Karpas-422 (cell line): Measurements from ENCODE around the gene CSE1L. TPM values are rescaled to one million over a fixed set of nuclear protein-coding genes. Genes with fewer than 3 reads are reported as not detected.
"Not testable (repeated sequence)": the region's sequence is repeated elsewhere in the genome, so short reads cannot be mapped to it uniquely, and the experiment has no call there.

Experiments used
- DNase-seq: peaks from one replicate; pipeline ENCODE4 v3.0.0-alpha.2; 2015
- H2AFZ ChIP-seq: fragments of 200-600 bp; sonication (generic); 2 replicates; pipeline ENCODE4 v1.6.1; 2014; ENCODE audit warnings: antibody characterized with exemption, low read length, mixed read lengths
- H3K27ac ChIP-seq: fragments of 200-600 bp; sonication (generic); 2 replicates; pipeline ENCODE4 v1.5.1; 2014; ENCODE audit warnings: mild to moderate bottlenecking, low read length, moderate library complexity
- H3K27me3 ChIP-seq: fragments of 200-600 bp; sonication (generic); 2 replicates; pipeline ENCODE4 v1.6.1; 2014; ENCODE audit warnings: low read length, mixed read lengths
- H3K36me3 ChIP-seq: fragments of 200-600 bp; sonication (generic); 2 replicates; pipeline ENCODE4 v1.6.1; 2014; ENCODE audit warnings: low read length, mixed read lengths; ENCODE audit not compliant: insufficient read depth
- H3K4me1 ChIP-seq: fragments of 200-600 bp; sonication (generic); 2 replicates; pipeline ENCODE4 v1.6.1; 2014; ENCODE audit warnings: mild to moderate bottlenecking, low read length, mixed read lengths
- H3K4me2 ChIP-seq: fragments of 200-600 bp; sonication (generic); 2 replicates; pipeline ENCODE4 v1.6.1; 2014; ENCODE audit warnings: low read length, low read depth, mild to moderate bottlenecking; ENCODE audit not compliant: poor library complexity, severe bottlenecking
- H3K4me3 ChIP-seq: fragments of 200-600 bp; sonication (generic); 2 replicates; pipeline ENCODE4 v1.5.1; 2014; ENCODE audit warnings: mild to moderate bottlenecking, antibody characterized with exemption, low read length, mixed read lengths
- H3K79me2 ChIP-seq: fragments of 200-600 bp; sonication (generic); 2 replicates; pipeline ENCODE4 v1.6.1; 2014; ENCODE audit warnings: mild to moderate bottlenecking, low read length, mixed read lengths
- H3K9ac ChIP-seq: fragments of 200-600 bp; sonication (generic); 2 replicates; pipeline ENCODE4 v1.6.0; 2014; ENCODE audit warnings: low read length
- H3K9me2 ChIP-seq: fragments of 200-600 bp; sonication (generic), shearing (Covaris generic); replicated peaks from 2 replicates; pipeline ENCODE4 v1.6.0; 2014; ENCODE audit warnings: mild to moderate bottlenecking, low read length, moderate library complexity; ENCODE audit not compliant: insufficient read depth
- H3K9me3 ChIP-seq: fragments of 300-700, 200-600 bp; sonication (generic); 2 replicates; pipeline ENCODE4 v1.6.1; 2014; ENCODE audit warnings: low read length, mixed read lengths
- H4K20me1 ChIP-seq: fragments of 200-600 bp; sonication (generic); 2 replicates; pipeline ENCODE4 v1.6.1; 2014; ENCODE audit warnings: mild to moderate bottlenecking, antibody characterized with exemption, low read length, low read depth; ENCODE audit not compliant: insufficient read depth
- total RNA-seq: library from RNA; depleted of rRNA; stranded (reverse); fragments of >200 nt; shearing (Covaris generic); gene quantifications from 2 replicates; pipeline ENCODE4 v1.2.3, GENCODE V29; 2014; ENCODE audit warnings: low replicate concordance

Gene CSE1L
- total RNA-seq, 1 experiment from 2014 or later: 82.3 TPM

GRCh38 chr20:49119988-49120387 lies 73.9 kb downstream of the CSE1L start:
- H3K9me2 ChIP-seq: no peaks in the 10 kb centered on the region
- no peak overlapping the region for H3K4me2 ChIP-seq
- H3K9me3 ChIP-seq: no peaks in the 10 kb centered on the region
- H3K27me3 ChIP-seq: no peaks in the 10 kb centered on the region
- no peak overlapping the region for H3K9ac ChIP-seq
- no peak overlapping the region for H3K27ac ChIP-seq
- no peak overlapping the region for H3K4me3 ChIP-seq
- no peaks in the 10 kb centered on the region for H3K79me2 ChIP-seq
- no peaks in the 10 kb centered on the region for H4K20me1 ChIP-seq
- DNase-seq: no peak
- no peaks in the 10 kb centered on the region for H3K4me1 ChIP-seq
- H2AFZ ChIP-seq: no peak overlapping the region
- H3K36me3 ChIP-seq: peaks cover 26% of the 10 kb centered on the region

GRCh38 chr20:49122920-49123319 lies 76.8 kb downstream of the CSE1L start:
- peaks cover 6% of the 10 kb centered on the region for H3K79me2 ChIP-seq

GRCh38 chr20:49123982-49124381 lies 77.9 kb downstream of the CSE1L start:
- Histone ChIP-seq H3K9me2 (no peaks in the 10 kb centered on the region), H3K36me3 (peaks cover 25% of the 10 kb centered on the region; the same call in 1 of the 2 replicates), H4K20me1 (no peaks in the 10 kb centered on the region), H3K4me2 (no peak overlapping the region), H3K9me3 (no peaks in the 10 kb centered on the region), H3K27ac (no peak overlapping the region), H3K4me1 (no peaks in the 10 kb centered on the region), H3K79me2 (peaks cover 6% of the 10 kb centered on the region), H3K9ac (no peak overlapping the region), H3K27me3 (no peaks in the 10 kb centered on the region), H2AFZ (no peak overlapping the region), H3K4me3 (no peak overlapping the region)
- DNase-seq: no peak

More at GRCh38 chr20:49122920-49123319, 76.8 kb downstream of the CSE1L start:
- Histone ChIP-seq H3K4me3 (no peak overlapping the region), H3K4me1 (no peaks in the 10 kb centered on the region), H2AFZ (no peak overlapping the region), H3K9me2 (no peaks in the 10 kb centered on the region), H4K20me1 (no peaks in the 10 kb centered on the region), H3K4me2 (no peak overlapping the region), H3K27ac (no peak overlapping the region), H3K9ac (no peak overlapping the region), H3K36me3 (peaks cover 24% of the 10 kb centered on the region; the same call in 1 of the 2 replicates), H3K27me3 (no peaks in the 10 kb centered on the region), H3K9me3 (no peaks in the 10 kb centered on the region)
- DNase-seq: no peak

GRCh38 chr20:49132995-49133478 lies 86.9 kb downstream of the CSE1L start:
- peaks cover 21% of the 10 kb centered on the region for H3K79me2 ChIP-seq
- no peaks in the 10 kb centered on the region for H3K27me3 ChIP-seq
- no peaks in the 10 kb centered on the region for H3K9me3 ChIP-seq
- H3K4me2 ChIP-seq: no peak overlapping the region
- H4K20me1 ChIP-seq: no peaks in the 10 kb centered on the region
- H3K9me2 ChIP-seq: no peaks in the 10 kb centered on the region
- no peaks in the 10 kb centered on the region for H3K4me1 ChIP-seq
- DNase-seq: peak; percentile 85
- H3K4me3 ChIP-seq: no peak overlapping the region
- H3K9ac ChIP-seq: no peak overlapping the region
- no peak overlapping the region for H3K27ac ChIP-seq
- H3K36me3 ChIP-seq: peaks cover 12% of the 10 kb centered on the region; the same call in 1 of the 2 replicates
- H2AFZ ChIP-seq: no peak overlapping the region

GRCh38 chr20:49133571-49133970 lies 87.5 kb downstream of the CSE1L start:
- Histone ChIP-seq H4K20me1 (no peaks in the 10 kb centered on the region), H3K36me3 (peaks cover 7% of the 10 kb centered on the region; the same call in 1 of the 2 replicates), H3K9me2 (no peaks in the 10 kb centered on the region), H3K9ac (no peak overlapping the region), H3K9me3 (no peaks in the 10 kb centered on the region), H3K27me3 (no peaks in the 10 kb centered on the region), H2AFZ (no peak overlapping the region), H3K4me2 (no peak overlapping the region), H3K4me1 (no peaks in the 10 kb centered on the region), H3K4me3 (no peak overlapping the region), H3K27ac (no peak overlapping the region), H3K79me2 (peaks cover 24% of the 10 kb centered on the region)
- DNase-seq: no peak

GRCh38 chr20:49134797-49135196 lies 88.7 kb downstream of the CSE1L start:
- not testable (repeated sequence) for H3K4me1 ChIP-seq, H3K9me2 ChIP-seq, H3K27me3 ChIP-seq, H3K4me3 ChIP-seq, H3K36me3 ChIP-seq, H3K27ac ChIP-seq, DNase-seq, H4K20me1 ChIP-seq, H3K9me3 ChIP-seq, H3K9ac ChIP-seq, H2AFZ ChIP-seq, H3K4me2 ChIP-seq
- H3K79me2 ChIP-seq: peaks cover 29% of the 10 kb centered on the region

- Histone ChIP-seq H3K4me1 (no peaks in the 10 kb centered on the region), H3K9ac (no peak overlapping the region), H3K27ac (no peak overlapping the region), H3K4me3 (no peak overlapping the region), H3K4me2 (no peak overlapping the region), H4K20me1 (no peaks in the 10 kb centered on the region), H3K79me2 (peaks cover 27% of the 10 kb centered on the region), H3K9me2 (no peaks in the 10 kb centered on the region), H3K27me3 (no peaks in the 10 kb centered on the region), H3K36me3 (peaks cover 4% of the 10 kb centered on the region; the same call in 1 of the 2 replicates), H3K9me3 (no peaks in the 10 kb centered on the region), H2AFZ (no peak overlapping the region)
- no peak for DNase-seq
These were observed 90.9 kb downstream of the CSE1L start for GRCh38 chr20:49136817-49137571.

- peaks cover 3% of the 10 kb centered on the region; the same call in 1 of the 2 replicates for H3K36me3 ChIP-seq
- no peaks in the 10 kb centered on the region for H4K20me1 ChIP-seq
- H3K9ac ChIP-seq: no peak overlapping the region
- H2AFZ ChIP-seq: no peak overlapping the region
- no peak overlapping the region for H3K27ac ChIP-seq
- H3K4me2 ChIP-seq: no peak overlapping the region
- H3K4me3 ChIP-seq: no peak overlapping the region
- H3K27me3 ChIP-seq: no peaks in the 10 kb centered on the region
- peaks cover 30% of the 10 kb centered on the region for H3K79me2 ChIP-seq
- DNase-seq: no peak
- H3K9me3 ChIP-seq: no peaks in the 10 kb centered on the region
- H3K4me1 ChIP-seq: no peaks in the 10 kb centered on the region
- no peaks in the 10 kb centered on the region for H3K9me2 ChIP-seq
These were observed 92.3 kb downstream of the CSE1L start for GRCh38 chr20:49138431-49138830.
